ENCODE measurements around the gene SQSTM1. TPM values are rescaled to one million over a fixed set of nuclear protein-coding genes. Genes with fewer than 3 reads are reported as not detected.

SQSTM1 gene
- total RNA-seq, 3 donors from 2014 or later (not counting 1 experiment from before 2014, with no cell fraction given): 474 to 707 (median 657) TPM

DNA sequence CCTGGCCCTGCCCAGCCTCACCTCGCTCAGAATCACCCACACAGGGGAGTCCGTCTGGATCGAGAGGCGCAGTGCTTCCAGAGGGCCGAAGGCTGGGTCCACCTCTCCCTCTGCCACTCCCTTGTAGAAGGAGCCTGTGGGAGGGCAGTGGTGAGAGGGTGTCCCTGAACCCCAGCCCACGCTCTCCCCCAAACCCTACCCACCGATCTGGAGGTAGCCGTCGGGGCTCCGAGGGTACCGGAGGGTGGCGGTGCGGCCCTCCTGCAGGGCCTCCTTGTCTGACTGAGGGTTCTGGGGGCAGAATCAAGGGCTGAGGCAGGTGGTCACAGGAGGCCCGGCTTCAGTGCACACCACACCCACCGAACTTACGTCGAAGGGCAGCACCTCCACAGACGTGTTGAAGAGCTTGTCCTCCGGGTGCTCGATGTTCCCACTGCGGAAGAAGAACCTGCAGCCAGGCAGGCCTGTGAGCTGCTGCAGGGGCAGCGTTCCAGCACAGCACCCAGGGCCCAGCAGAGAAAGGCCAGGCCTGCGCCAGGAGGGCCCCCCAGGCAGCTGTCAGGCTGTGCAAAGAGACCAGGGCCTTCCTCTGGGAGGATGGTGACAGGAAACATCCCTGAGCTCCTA, 22.4 kb upstream of the SQSTM1 start:
- H3K4me3 ChIP-seq (ENCODE audit: low read length): no peak overlapping the region
- H3K27me3 Mint-ChIP-seq (ENCODE audit: low read depth in 2 of 2): no peaks in the 10 kb centered on the region
- WGBS (ENCODE audit: insufficient coverage): 95% methylated on average over 18 of the region's 23 CpGs
- TF ChIP-seq, protein P1, sequence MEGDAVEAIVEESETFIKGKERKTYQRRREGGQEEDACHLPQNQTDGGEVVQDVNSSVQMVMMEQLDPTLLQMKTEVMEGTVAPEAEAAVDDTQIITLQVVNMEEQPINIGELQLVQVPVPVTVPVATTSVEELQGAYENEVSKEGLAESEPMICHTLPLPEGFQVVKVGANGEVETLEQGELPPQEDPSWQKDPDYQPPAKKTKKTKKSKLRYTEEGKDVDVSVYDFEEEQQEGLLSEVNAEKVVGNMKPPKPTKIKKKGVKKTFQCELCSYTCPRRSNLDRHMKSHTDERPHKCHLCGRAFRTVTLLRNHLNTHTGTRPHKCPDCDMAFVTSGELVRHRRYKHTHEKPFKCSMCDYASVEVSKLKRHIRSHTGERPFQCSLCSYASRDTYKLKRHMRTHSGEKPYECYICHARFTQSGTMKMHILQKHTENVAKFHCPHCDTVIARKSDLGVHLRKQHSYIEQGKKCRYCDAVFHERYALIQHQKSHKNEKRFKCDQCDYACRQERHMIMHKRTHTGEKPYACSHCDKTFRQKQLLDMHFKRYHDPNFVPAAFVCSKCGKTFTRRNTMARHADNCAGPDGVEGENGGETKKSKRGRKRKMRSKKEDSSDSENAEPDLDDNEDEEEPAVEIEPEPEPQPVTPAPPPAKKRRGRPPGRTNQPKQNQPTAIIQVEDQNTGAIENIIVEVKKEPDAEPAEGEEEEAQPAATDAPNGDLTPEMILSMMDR (IDR thresholded peaks at IDR 0.05): no peak
- no peaks in the 10 kb centered on the region for H3K9me3 ChIP-seq (ENCODE audit: control insufficient read depth, insufficient read depth, low read length)
- H3K27me3 ChIP-seq (ENCODE audit: control insufficient read depth, insufficient read depth, low read length): no peaks in the 10 kb centered on the region
- no peak overlapping the region for H3K27ac ChIP-seq (ENCODE audit: low read length)
- H3K36me3 Mint-ChIP-seq: no peaks in the 10 kb centered on the region
- H3K4me1 ChIP-seq (ENCODE audit: control insufficient read depth, insufficient read depth, low read length): peaks cover 45% of the 10 kb centered on the region
- H3K36me3 ChIP-seq (ENCODE audit: control insufficient read depth, insufficient read depth, low read length): peaks cover 12% of the 10 kb centered on the region
- DNase-seq (no peak), ATAC-seq (no peak)
- intact Hi-C loops (cut with micrococcal nuclease): no loop called here
- no peak overlapping the region for H3K4me3 Mint-ChIP-seq
- peaks cover 25 to 36% of the 10 kb centered on the region in 2 donors for H3K4me1 Mint-ChIP-seq
- no peaks in the 10 kb centered on the region for H3K9me3 Mint-ChIP-seq
- no peak overlapping the region for H3K27ac Mint-ChIP-seq

DNA sequence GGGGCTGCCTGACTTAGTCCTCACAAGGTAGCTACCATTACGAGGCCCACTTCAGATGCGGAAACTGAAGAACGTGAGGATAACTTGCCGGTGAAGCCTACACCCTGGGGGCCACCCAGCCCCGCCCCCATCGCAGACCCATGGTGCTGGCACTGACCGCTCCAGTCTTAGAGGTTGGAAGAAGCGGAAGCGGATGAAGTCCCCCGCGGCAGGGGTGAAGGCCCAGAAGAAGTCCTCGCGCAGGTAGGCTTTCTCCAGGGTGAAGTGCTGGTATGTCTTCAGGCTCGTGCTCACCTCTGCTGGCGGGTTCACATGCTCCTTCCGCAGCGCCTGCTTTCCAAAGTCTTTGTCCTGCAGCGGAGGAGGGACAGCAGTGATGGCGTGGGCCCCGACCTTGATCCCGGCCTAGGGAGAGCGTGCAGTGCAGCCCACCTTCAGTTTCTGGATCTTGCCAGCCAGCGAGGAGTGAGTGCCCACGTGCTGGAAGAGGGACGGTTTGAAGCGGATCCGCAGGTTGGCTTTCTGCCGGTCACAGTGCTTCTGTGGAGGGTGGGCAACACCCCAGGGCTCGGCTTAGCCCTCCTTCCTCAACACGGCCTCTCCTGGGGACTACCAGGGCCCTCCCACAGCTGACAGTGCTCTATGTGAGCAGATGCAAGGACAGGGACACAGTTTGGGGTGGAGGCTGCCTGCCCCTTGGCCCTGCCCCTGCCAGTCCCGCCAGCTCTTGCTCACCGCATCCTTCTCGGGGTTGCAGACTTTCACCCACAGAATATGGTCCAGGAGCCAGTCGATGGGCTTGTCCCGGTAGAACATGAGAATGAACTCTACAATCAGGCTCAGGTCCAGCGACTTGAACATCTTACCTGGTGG, 21.7 kb upstream of the SQSTM1 start:
- Mint-ChIP-seq H3K27ac (no peak overlapping the region), H3K9me3 (no peaks in the 10 kb centered on the region), H3K4me1 (peaks cover 17 to 34% of the 10 kb centered on the region in 2 donors), H3K27me3 (ENCODE audit: low read depth in 2 of 2) (no peaks in the 10 kb centered on the region), H3K4me3 (no peak overlapping the region), H3K36me3 (no peaks in the 10 kb centered on the region)
- Histone ChIP-seq H3K4me1 (ENCODE audit: control insufficient read depth, insufficient read depth, low read length) (peaks cover 45% of the 10 kb centered on the region), H3K9me3 (ENCODE audit: control insufficient read depth, insufficient read depth, low read length) (no peaks in the 10 kb centered on the region), H3K27ac (ENCODE audit: low read length) (no peak overlapping the region), H3K4me3 (ENCODE audit: low read length) (no peak overlapping the region), H3K27me3 (ENCODE audit: control insufficient read depth, insufficient read depth, low read length) (no peaks in the 10 kb centered on the region), H3K36me3 (ENCODE audit: control insufficient read depth, insufficient read depth, low read length) (peaks cover 12% of the 10 kb centered on the region)
- TF ChIP-seq, protein P1 (IDR thresholded peaks at IDR 0.05): no peak
- intact Hi-C loops (cut with micrococcal nuclease): no loop called here
- 96% methylated on average over 36 of the region's 36 CpGs for WGBS (ENCODE audit: insufficient coverage)
- ATAC-seq (no peak), DNase-seq (no peak)

DNA sequence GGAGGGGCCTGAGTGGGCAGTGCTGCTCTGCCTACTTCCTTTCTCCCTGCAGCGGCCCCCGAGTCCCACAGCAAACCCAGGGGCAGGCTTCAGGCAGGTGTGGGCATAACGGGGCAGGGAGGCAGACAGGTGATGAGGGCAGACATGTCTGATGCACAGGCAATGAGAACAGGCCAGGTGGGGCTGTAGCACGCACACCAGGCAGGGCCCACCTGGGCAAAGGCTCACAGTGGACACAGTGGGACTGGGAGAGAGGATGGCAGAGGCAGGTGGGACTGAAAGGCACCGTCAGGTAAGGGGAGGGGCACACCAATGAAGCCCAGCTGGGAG, 21.1 kb upstream of the SQSTM1 start:
- H3K27me3 Mint-ChIP-seq (ENCODE audit: low read depth in 2 of 2): no peaks in the 10 kb centered on the region
- peaks cover 45% of the 10 kb centered on the region for H3K4me1 ChIP-seq (ENCODE audit: control insufficient read depth, insufficient read depth, low read length)
- no peaks in the 10 kb centered on the region for H3K9me3 Mint-ChIP-seq
- H3K27ac ChIP-seq (ENCODE audit: low read length): no peak overlapping the region
- peaks cover 12% of the 10 kb centered on the region for H3K36me3 ChIP-seq (ENCODE audit: control insufficient read depth, insufficient read depth, low read length)
- 96% methylated on average over 5 of the region's 5 CpGs for WGBS (ENCODE audit: insufficient coverage)
- no peak overlapping the region for H3K4me3 Mint-ChIP-seq
- no peak overlapping the region for H3K4me3 ChIP-seq (ENCODE audit: low read length)
- ATAC-seq: no peak
- intact Hi-C loops (cut with micrococcal nuclease): no loop called here
- no peaks in the 10 kb centered on the region for H3K27me3 ChIP-seq (ENCODE audit: control insufficient read depth, insufficient read depth, low read length)
- no peak overlapping the region for H3K27ac Mint-ChIP-seq
- no peaks in the 10 kb centered on the region for H3K9me3 ChIP-seq (ENCODE audit: control insufficient read depth, insufficient read depth, low read length)
- TF ChIP-seq, protein P1 (IDR thresholded peaks at IDR 0.05): no peak
- DNase-seq: no peak
- peaks cover 12 to 33% of the 10 kb centered on the region in 2 donors for H3K4me1 Mint-ChIP-seq
- H3K36me3 Mint-ChIP-seq: no peaks in the 10 kb centered on the region
